WI38 (cell line): Measurements from ENCODE around the gene SSH3.

Experiments
- H3K4me3 ChIP-seq: 2 replicates; pipeline ENCODE4 v1.5.1; 2011; ENCODE audit warnings: low read depth, mild to moderate bottlenecking, control low read depth, low read length
- TF ChIP-seq, protein P1 (sequence below): IDR thresholded peaks from 2 replicates; pipeline ENCODE4 v1.5.1; 2012; ENCODE audit warnings: low read depth, mild to moderate bottlenecking, control low read depth, low read length

SSH3 gene

DNA sequence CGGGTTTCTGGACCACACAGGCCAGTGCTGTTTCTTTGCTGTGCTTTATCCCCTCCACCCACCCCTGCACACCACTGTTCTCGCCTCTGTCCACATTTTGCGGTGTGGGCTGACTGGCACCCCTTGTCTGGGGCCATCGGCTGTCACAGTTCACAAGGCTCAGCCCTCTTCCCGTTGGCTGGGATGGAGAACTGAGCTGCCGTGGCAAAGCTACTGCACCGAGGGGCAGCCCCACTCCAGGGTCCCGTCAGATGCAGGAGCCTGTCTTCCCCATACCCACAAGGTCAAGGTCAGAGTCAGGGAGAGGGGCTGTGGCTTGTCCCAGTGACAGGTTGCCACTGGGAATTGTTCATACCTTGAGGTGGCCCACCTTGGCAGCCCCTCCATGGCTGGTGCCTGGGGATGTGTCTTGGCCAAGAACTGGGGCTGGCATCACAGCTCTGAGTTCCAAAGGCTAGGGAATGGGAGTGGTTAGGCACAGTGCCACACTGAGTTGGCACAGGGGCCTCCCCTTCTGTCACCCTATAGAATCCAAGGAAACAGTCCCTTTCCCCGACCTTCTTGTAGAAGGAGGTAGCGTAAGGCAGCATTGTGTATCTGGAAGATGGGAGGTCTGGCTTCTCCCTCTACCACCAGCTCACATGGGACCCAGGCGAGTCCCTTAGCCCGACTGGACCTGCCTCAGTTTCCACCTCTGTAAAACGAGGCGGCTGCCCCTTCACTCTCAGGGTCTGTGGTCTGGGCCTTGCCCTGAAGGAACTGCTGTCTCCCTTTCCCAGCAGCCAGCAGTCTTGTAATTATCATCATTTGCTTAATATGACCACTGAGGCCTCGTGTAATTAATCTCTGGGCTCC lies 33.7 kb upstream of the SSH3 start:
- H3K4me3 ChIP-seq: no peak overlapping the region

DNA sequence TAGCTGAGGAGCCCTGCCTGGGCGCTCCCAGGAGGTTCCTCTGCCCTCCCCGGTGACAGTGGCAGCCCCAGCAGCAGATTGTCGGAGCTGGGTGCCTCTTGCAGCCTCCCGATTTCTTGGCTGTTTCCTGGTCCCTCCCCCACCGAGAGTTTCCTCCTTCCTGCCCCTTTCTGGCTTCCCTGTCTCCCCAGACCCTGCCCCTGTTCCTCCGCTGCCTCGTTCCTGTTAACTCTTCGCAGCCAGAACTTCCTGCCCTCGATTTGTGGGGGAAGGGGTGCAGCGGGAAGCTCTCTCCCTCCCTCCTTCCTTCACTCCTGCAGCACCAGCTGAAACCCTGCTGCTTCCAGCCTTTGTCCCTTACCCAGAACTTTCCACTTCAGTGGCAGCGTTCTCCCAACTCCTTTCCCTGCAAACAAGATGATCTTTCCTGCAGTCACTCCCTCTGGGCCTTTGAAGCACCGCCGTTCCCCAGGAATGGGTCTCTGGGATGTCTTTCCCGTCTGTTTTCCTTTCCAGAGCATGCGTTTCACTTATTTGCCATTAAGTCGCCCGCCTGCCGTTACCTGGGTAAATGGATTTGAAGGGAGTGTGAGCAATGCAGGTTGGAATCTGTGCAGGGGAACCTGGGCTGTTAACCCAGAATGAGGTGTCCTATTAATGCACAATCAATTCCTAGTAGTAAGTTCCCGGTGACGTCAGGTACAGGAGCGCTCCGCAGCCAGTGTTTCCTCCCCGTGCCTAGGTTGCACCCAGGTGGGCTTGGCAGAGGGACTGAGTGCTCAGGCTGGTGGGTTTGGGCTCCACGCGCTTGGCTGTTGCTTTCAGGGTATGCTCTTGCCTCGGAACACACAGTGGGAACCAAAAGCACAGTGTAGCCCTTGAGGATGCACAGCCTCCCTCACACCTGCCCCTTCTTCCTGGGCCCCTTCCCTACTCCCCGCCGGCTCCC lies 32.8 kb upstream of the SSH3 start:
- TF ChIP-seq, protein P1, sequence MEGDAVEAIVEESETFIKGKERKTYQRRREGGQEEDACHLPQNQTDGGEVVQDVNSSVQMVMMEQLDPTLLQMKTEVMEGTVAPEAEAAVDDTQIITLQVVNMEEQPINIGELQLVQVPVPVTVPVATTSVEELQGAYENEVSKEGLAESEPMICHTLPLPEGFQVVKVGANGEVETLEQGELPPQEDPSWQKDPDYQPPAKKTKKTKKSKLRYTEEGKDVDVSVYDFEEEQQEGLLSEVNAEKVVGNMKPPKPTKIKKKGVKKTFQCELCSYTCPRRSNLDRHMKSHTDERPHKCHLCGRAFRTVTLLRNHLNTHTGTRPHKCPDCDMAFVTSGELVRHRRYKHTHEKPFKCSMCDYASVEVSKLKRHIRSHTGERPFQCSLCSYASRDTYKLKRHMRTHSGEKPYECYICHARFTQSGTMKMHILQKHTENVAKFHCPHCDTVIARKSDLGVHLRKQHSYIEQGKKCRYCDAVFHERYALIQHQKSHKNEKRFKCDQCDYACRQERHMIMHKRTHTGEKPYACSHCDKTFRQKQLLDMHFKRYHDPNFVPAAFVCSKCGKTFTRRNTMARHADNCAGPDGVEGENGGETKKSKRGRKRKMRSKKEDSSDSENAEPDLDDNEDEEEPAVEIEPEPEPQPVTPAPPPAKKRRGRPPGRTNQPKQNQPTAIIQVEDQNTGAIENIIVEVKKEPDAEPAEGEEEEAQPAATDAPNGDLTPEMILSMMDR: no peak
- no peak overlapping the region for H3K4me3 ChIP-seq

More for the DNA sequence above, 33.7 kb upstream of the SSH3 start:
- TF ChIP-seq, protein P1: no peak

DNA sequence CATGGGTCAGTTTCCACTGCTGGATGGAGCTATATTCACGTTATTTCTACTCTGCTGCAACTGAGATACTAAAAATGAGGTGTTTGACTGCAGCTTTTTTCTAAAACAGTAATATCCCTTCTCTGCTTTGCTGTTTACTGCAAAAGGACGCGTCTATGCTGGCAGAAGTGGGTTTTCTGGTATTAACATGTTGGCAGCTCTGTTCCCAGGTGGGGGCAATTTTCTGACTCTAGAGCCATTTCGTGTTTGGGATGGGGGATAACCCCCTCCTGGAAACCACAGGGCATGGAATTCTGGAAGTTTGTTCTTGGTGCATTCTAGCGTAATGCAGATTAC lies 32.2 kb upstream of the SSH3 start:
- TF ChIP-seq, protein P1: no peak
- no peak overlapping the region for H3K4me3 ChIP-seq

DNA sequence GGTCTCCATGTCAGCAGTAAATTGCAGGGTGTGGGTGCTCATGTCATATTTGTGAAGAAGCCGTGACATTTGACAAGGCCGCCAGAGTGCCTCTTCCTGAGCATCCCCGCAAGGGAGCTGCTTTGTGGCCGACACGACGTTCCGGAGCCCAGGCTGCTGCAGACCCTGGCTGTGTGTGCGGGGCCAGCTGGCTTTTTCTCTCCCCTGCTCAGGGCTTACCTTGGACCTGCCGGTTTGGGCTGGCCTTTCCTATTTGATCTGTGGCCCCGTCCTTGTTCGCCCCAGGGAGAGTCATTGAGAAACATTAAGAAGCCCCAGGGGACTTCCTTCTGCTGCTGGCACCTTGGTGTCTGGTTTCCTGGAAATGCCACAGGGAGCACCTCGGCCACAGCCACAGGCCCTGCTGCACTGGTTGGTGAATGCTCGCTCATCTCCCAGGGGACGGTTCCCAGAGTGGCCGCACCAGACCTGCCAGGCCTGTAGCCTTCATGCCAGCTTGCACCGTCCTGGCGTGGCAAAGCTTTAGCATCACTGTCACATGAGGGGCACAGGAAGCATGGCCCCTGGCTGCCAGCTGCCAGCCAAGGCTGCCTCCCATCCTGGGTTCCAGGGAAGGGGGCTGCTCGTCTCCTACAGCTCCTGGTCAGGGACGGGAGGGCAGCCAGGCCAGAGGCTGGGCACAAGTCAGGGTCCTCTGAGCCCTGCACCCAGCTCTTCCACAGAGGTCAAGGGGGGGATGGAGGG lies 31.6 kb upstream of the SSH3 start:
- H3K4me3 ChIP-seq: no peak overlapping the region

DNA sequence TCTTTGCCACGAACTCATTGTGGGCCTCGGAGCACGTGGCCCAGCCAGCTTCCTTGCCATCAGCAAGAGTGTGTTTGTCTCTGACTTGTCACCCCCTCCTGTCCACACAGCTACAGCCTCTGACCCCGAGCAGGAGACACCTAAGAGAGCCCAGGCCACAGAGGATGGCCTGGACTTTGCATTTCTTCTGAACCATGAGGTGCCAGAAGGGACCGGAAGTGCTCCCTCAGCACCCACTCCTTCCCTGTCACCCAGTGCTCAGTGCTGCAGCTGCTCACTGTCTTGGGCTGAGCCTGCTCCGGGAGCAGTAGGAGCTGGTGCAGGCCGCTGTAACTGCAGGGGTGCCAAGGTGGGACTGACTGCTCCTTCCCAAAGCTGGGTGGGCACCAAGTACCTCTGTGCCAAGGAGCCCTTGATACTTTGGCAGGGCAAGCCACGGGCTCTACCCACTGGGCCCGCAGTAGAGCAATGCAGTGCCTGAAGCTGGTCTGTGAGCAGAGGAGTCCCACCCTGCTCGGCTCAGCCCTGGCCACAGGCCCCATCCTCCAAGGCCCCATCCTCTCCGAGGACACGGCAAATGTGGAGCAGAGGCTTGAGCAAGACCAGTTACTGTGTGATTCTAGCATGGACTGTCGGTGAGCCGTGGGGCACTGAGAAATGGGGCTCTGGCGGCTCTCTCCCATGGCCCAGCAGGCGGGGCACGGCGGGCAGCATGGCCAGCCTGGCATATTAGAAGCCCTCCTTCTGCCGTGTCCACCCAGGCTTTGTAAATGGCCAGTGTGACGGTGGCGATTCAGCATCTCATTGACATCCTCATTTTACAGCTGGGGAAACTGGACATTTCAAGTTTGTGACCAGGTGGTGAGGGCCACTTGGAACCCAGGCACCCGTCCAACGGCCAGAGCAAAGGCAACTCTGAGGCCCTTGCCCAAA lies 30.7 kb upstream of the SSH3 start:
- H3K4me3 ChIP-seq: no peak overlapping the region
- TF ChIP-seq, protein P1: no peak

More for the DNA sequence above, 31.6 kb upstream of the SSH3 start:
- TF ChIP-seq, protein P1: no peak

DNA sequence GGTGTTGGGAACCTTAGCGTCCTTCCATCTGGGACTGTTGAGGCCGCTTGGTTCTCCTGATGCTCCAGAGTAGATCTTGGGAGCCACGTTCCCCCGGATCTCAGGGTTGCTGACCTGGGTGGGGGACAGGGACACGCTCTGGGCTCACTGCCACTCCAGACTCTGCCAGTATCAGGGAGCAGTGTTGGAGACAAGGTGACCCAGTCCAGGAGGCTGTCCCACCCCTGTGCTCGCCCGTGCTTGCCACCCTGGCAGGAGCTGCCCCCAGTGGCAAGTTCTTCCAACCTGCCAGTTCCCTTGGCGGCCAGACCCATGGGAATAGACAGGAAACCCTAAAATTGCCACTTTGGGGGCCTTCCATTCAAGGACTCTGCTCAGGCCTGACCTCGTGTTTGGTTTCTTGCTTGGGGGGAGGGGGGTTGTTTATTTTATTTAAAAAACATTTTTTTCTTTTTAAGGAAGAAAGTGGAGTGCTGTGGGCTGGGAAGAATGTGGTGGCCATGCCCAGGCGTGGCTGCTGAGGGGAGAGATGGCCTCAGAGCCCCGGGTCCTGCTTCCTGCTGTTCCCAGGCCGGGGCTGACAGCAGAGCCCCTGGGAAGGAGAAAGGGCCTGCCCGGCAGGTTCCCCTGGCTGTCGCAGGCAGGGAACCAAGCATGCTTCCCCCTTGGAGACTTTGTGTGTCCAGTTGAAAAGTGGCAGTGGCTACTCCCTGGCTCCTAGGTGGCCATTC lies 29.9 kb upstream of the SSH3 start:
- no peak overlapping the region for H3K4me3 ChIP-seq
- TF ChIP-seq, protein P1: no peak
